Astrocyte (in vitro differentiated cells and primary cell): Measurements from ENCODE around the gene ATP2A2. TPM values are rescaled to one million over a fixed set of nuclear protein-coding genes. Genes with fewer than 3 reads are reported as not detected.
A peak's percentile ranks its signal among the peaks of the same experiment; 100 is the strongest.

ENCODE experiments used
- DNase-seq: peaks from one replicate; pipeline ENCODE4 v3.0.0-alpha.2; 2010; ENCODE audit warnings: low read depth
- FAIRE-seq: peaks from 2 replicates; lab custom pipeline; 2011; peaks lifted over from hg19 to GRCh38; lab: Jason Lieb, UNC
- H2AFZ ChIP-seq: 2 replicates; pipeline ENCODE4 v1.6.0; 2012; ENCODE audit warnings: low read depth, low read length, inconsistent platforms
- H3K27ac ChIP-seq: 2 replicates; pipeline ENCODE4 v1.5.1; 2011; ENCODE audit warnings: low read depth, low read length, inconsistent platforms
- H3K27me3 ChIP-seq: 2 replicates; pipeline ENCODE4 v1.6.0; 2011; ENCODE audit warnings: low read length, inconsistent platforms; ENCODE audit not compliant: insufficient read depth
- H3K36me3 ChIP-seq: 2 replicates; pipeline ENCODE4 v1.5.1; 2011; ENCODE audit warnings: low read length, inconsistent platforms; ENCODE audit not compliant: insufficient read depth
- H3K4me1 ChIP-seq: 2 replicates; pipeline ENCODE4 v1.5.1; 2011; ENCODE audit warnings: low read length, inconsistent platforms; ENCODE audit not compliant: insufficient read depth
- H3K4me2 ChIP-seq: 2 replicates; pipeline ENCODE4 v1.6.0; 2012; ENCODE audit warnings: low read length, inconsistent platforms
- H3K4me3 ChIP-seq: 2 replicates; pipeline ENCODE4 v1.5.1; 2011; ENCODE audit warnings: low read depth, mild to moderate bottlenecking, low read length, inconsistent platforms; ENCODE audit not compliant: insufficient read depth
- H3K79me2 ChIP-seq: 2 replicates; pipeline ENCODE4 v1.6.0; 2012; ENCODE audit warnings: mild to moderate bottlenecking, low read length, inconsistent platforms; ENCODE audit not compliant: insufficient read depth
- H3K9ac ChIP-seq: 2 replicates; pipeline ENCODE4 v1.6.0; 2012; ENCODE audit warnings: mild to moderate bottlenecking, low read length, inconsistent platforms
- H3K9me3 ChIP-seq: 2 replicates; pipeline ENCODE4 v1.5.1; 2012; ENCODE audit warnings: low read depth, mild to moderate bottlenecking, low read length, inconsistent platforms; ENCODE audit not compliant: insufficient read depth
- H4K20me1 ChIP-seq: 2 replicates; pipeline ENCODE4 v1.6.0; 2012; ENCODE audit warnings: low read length, inconsistent platforms; ENCODE audit not compliant: insufficient read depth
- H3K27ac Mint-ChIP-seq: one replicate; pipeline ENCODE4 v1.8.0; 2021; ENCODE audit warnings: mild to moderate bottlenecking, mixed read lengths; ENCODE audit not compliant: unreplicated experiment
- H3K27me3 Mint-ChIP-seq: one replicate; pipeline ENCODE4 v1.8.0; 2021; ENCODE audit warnings: low read depth, mixed read lengths; ENCODE audit not compliant: unreplicated experiment
- H3K36me3 Mint-ChIP-seq: one replicate; pipeline ENCODE4 v1.8.0; 2021; ENCODE audit warnings: low read depth, mixed read lengths; ENCODE audit not compliant: unreplicated experiment
- H3K4me1 Mint-ChIP-seq: one replicate; pipeline ENCODE4 v1.8.0; 2021; ENCODE audit warnings: low read depth, mixed read lengths; ENCODE audit not compliant: unreplicated experiment
- H3K4me3 Mint-ChIP-seq: one replicate; pipeline ENCODE4 v1.8.0; 2021; ENCODE audit warnings: mild to moderate bottlenecking, moderate library complexity, mixed read lengths; ENCODE audit not compliant: unreplicated experiment
- H3K9me3 Mint-ChIP-seq: one replicate; pipeline ENCODE4 v1.8.0; 2021; ENCODE audit warnings: mild to moderate bottlenecking, mixed read lengths; ENCODE audit not compliant: unreplicated experiment
- EZH2 ChIP-seq: IDR thresholded peaks from 2 replicates; pipeline ENCODE4 v1.6.1; 2012; ENCODE audit warnings: mild to moderate bottlenecking, low read length, inconsistent platforms; ENCODE audit not compliant: insufficient read depth
- total RNA-seq: library from RNA; stranded (reverse); gene quantifications from 2 replicates; pipeline ENCODE4 v1.2.1, GENCODE V29; 2021
- TF ChIP-seq, protein P1 (sequence below): IDR thresholded peaks from 2 replicates; pipeline ENCODE4 v1.5.1; 2011; ENCODE audit warnings: low read depth, mild to moderate bottlenecking, inconsistent platforms, low read length, moderate library complexity; ENCODE audit not compliant: insufficient read depth

The ATP2A2 gene
- total RNA-seq, 1 donor from 2014 or later = 262 TPM

- DNase-seq (no peak), FAIRE-seq (no peak)
- Mint-ChIP-seq H3K4me3 (no peak overlapping the region), H3K4me1 (peaks cover 31% of the 10 kb centered on the region), H3K27me3 (no peaks in the 10 kb centered on the region), H3K36me3 (no peaks in the 10 kb centered on the region), H3K27ac (no peak overlapping the region), H3K9me3 (no peaks in the 10 kb centered on the region)
- Histone ChIP-seq H3K9ac (peak overlapping the region; percentile 25), H3K4me3 (peak overlapping the region; percentile 3), H3K27me3 (no peaks in the 10 kb centered on the region), H2AFZ (no peak overlapping the region), H3K9me3 (no peaks in the 10 kb centered on the region), H4K20me1 (no peaks in the 10 kb centered on the region), H3K4me1 (peaks cover 29% of the 10 kb centered on the region), H3K36me3 (no peaks in the 10 kb centered on the region), H3K27ac (peak overlapping the region; percentile 64), H3K4me2 (peak overlapping the region; percentile 71), H3K79me2 (no peaks in the 10 kb centered on the region)
- TF ChIP-seq EZH2 = no peak
- TF ChIP-seq, protein P1, sequence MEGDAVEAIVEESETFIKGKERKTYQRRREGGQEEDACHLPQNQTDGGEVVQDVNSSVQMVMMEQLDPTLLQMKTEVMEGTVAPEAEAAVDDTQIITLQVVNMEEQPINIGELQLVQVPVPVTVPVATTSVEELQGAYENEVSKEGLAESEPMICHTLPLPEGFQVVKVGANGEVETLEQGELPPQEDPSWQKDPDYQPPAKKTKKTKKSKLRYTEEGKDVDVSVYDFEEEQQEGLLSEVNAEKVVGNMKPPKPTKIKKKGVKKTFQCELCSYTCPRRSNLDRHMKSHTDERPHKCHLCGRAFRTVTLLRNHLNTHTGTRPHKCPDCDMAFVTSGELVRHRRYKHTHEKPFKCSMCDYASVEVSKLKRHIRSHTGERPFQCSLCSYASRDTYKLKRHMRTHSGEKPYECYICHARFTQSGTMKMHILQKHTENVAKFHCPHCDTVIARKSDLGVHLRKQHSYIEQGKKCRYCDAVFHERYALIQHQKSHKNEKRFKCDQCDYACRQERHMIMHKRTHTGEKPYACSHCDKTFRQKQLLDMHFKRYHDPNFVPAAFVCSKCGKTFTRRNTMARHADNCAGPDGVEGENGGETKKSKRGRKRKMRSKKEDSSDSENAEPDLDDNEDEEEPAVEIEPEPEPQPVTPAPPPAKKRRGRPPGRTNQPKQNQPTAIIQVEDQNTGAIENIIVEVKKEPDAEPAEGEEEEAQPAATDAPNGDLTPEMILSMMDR = no peak
Measured at GRCh38 chr12:110266381-110266960, 14.6 kb upstream of the ATP2A2 start.

GRCh38 chr12:110266980-110267620, 13.9 kb upstream of the ATP2A2 start:
- H3K27me3 ChIP-seq = no peaks in the 10 kb centered on the region
- H3K79me2 ChIP-seq = no peaks in the 10 kb centered on the region
- no peak overlapping the region for H2AFZ ChIP-seq
- H3K9me3 Mint-ChIP-seq = no peaks in the 10 kb centered on the region
- peaks cover 31% of the 10 kb centered on the region for H3K4me1 Mint-ChIP-seq
- H3K4me3 Mint-ChIP-seq = no peak overlapping the region
- no peaks in the 10 kb centered on the region for H3K9me3 ChIP-seq
- H3K4me3 ChIP-seq = peak overlapping the region; percentile 3
- DNase-seq = peak; percentile 78
- TF ChIP-seq, protein P1 = no peak
- no peak for TF ChIP-seq EZH2
- H3K4me1 ChIP-seq = peaks cover 29% of the 10 kb centered on the region
- H3K27me3 Mint-ChIP-seq = no peaks in the 10 kb centered on the region
- H3K9ac ChIP-seq = peak overlapping the region; percentile 25
- H3K36me3 Mint-ChIP-seq = no peaks in the 10 kb centered on the region
- FAIRE-seq = no peak
- no peak overlapping the region for H3K27ac Mint-ChIP-seq
- no peaks in the 10 kb centered on the region for H3K36me3 ChIP-seq
- H3K4me2 ChIP-seq = peak overlapping the region; percentile 71
- peak overlapping the region; percentile 64 for H3K27ac ChIP-seq
- H4K20me1 ChIP-seq = no peaks in the 10 kb centered on the region
